ENCODE measurements around the gene PPP1R3E. TPM values are rescaled to one million over a fixed set of nuclear protein-coding genes. Genes with fewer than 3 reads are reported as not detected.
A peak's percentile ranks its signal among the peaks of the same experiment; 100 is the strongest.

PPP1R3E gene
- total and polyA plus RNA-seq, 2 of the 13 experiments (the other 11 are each of a cell fraction or from before 2014, with no cell fraction given): 16.5 to 26.5 TPM

DNA sequence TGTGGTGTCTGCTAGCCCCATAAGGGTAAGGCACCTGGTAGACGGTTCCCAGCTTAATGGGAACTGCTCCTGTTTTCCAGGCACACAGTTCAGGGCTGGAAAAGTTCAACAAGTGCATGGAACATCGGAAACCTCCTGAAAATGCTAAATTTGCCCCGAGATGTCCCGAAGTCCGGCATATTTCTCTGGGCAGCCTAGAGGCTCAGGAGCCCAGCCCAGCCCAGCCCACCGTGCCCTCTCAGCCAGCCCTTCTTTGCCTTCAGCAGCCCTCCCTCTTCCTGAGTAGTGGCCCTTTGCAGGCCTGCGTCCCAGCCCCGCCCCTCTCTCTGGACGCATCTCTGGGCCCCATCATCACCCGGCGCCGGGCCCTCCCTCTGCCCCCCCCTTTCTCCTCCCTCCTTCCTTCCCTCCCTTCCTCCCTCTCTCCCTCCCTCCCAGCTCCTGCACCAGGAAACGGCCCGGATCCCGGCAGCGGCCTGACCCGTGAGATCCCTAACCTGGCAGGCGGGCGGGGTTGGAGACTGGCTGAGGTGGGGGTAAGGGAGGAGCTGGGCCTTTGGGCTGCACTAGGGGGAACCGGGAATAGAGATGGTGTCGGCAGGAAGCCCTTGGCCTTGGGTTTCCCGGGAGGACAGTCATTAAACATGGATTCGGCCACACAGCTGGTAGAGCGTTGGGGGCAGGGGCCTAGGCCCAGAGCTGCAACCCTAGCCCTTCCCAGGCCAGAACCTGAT lies 3.9 kb upstream of the PPP1R3E start, which contains the start of gene BCL2L2 (continued):
- TF ChIP-seq TOPORS (CRISPR knock-in tag; IDR thresholded peaks at IDR 0.05) (peak; percentile 81; the same call in 1 of the 2 replicates), TAF1 (CRISPR knock-in tag; IDR thresholded peaks at IDR 0.05) (peak; percentile 94), MAFF (IDR thresholded peaks at IDR 0.05; ENCODE audit: low read depth, low read length) (no peak), ARID4A (CRISPR knock-in tag; IDR thresholded peaks at IDR 0.05; ENCODE audit: borderline replicate concordance) (no peak), NPAS2 (CRISPR knock-in tag; IDR thresholded peaks at IDR 0.05; ENCODE audit: borderline replicate concordance) (no peak), TSC22D2 (CRISPR knock-in tag; IDR thresholded peaks at IDR 0.05; ENCODE audit: borderline replicate concordance) (no peak), ZNF883 (CRISPR knock-in tag; IDR thresholded peaks at IDR 0.05; ENCODE audit: not compliant biosample characterization) (peak; percentile 97), ZZZ3 (CRISPR knock-in tag; IDR thresholded peaks at IDR 0.05; ENCODE audit: borderline replicate concordance) (peak; percentile 97; the same call in 1 of the 2 replicates), FOXJ3 (CRISPR knock-in tag; IDR thresholded peaks at IDR 0.05; ENCODE audit: borderline replicate concordance) (peak; percentile 66; the same call in 1 of the 2 replicates), NR3C1 (CRISPR knock-in tag; IDR thresholded peaks at IDR 0.05) (no peak), ZBTB42 (CRISPR knock-in tag; IDR thresholded peaks at IDR 0.05) (0 out of 2 replicates have a peak, but pooled peaks have one; percentile 60), ZNF260 (CRISPR knock-in tag; IDR thresholded peaks at IDR 0.05; ENCODE audit: borderline replicate concordance, low read depth) (0 out of 2 replicates have a peak, but pooled peaks have one; percentile 32), ZNF781 (CRISPR knock-in tag; IDR thresholded peaks at IDR 0.05; ENCODE audit: borderline replicate concordance, not compliant biosample characterization) (no peak), ZNF644 (CRISPR knock-in tag; IDR thresholded peaks at IDR 0.05; ENCODE audit: low read depth) (peak; percentile 84), AGO2 (optimal IDR thresholded peaks at IDR 0.05; ENCODE audit: low read depth, low read length) (peak; percentile 91), SMARCE1 (IDR thresholded peaks at IDR 0.05; ENCODE audit: borderline replicate concordance) (no peak), ZSCAN22 (CRISPR knock-in tag; IDR thresholded peaks at IDR 0.05) (0 out of 2 replicates have a peak, but pooled peaks have one; percentile 54), NCOA5 (CRISPR knock-in tag; IDR thresholded peaks at IDR 0.05) (no peak), ZC3H13 (CRISPR knock-in tag; IDR thresholded peaks at IDR 0.05) (no peak), ETV6 (CRISPR knock-in tag; conservative IDR thresholded peaks at IDR 0.05) (peak; percentile 82; the same call in 1 of the 2 replicates), NFYC (CRISPR knock-in tag; IDR thresholded peaks at IDR 0.05) (peak; percentile 72), JARID2 (CRISPR knock-in tag; IDR thresholded peaks at IDR 0.05; ENCODE audit: insufficient replicate concordance) (peak; percentile 96)
- TF ChIP-seq, protein P1, sequence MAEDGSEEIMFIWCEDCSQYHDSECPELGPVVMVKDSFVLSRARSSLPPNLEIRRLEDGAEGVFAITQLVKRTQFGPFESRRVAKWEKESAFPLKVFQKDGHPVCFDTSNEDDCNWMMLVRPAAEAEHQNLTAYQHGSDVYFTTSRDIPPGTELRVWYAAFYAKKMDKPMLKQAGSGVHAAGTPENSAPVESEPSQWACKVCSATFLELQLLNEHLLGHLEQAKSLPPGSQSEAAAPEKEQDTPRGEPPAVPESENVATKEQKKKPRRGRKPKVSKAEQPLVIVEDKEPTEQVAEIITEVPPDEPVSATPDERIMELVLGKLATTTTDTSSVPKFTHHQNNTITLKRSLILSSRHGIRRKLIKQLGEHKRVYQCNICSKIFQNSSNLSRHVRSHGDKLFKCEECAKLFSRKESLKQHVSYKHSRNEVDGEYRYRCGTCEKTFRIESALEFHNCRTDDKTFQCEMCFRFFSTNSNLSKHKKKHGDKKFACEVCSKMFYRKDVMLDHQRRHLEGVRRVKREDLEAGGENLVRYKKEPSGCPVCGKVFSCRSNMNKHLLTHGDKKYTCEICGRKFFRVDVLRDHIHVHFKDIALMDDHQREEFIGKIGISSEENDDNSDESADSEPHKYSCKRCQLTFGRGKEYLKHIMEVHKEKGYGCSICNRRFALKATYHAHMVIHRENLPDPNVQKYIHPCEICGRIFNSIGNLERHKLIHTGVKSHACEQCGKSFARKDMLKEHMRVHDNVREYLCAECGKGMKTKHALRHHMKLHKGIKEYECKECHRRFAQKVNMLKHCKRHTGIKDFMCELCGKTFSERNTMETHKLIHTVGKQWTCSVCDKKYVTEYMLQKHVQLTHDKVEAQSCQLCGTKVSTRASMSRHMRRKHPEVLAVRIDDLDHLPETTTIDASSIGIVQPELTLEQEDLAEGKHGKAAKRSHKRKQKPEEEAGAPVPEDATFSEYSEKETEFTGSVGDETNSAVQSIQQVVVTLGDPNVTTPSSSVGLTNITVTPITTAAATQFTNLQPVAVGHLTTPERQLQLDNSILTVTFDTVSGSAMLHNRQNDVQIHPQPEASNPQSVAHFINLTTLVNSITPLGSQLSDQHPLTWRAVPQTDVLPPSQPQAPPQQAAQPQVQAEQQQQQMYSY (CRISPR knock-in tag; IDR thresholded peaks at IDR 0.05): 0 out of 2 replicates have a peak, but pooled peaks have one; percentile 10
